Activated CD8-positive, alpha-beta T cell treated with anti-CD3 and anti-CD28 coated beads for 36 hours (primary cell): Measurements from ENCODE around the gene ACAD11. TPM values are rescaled to one million over a fixed set of nuclear protein-coding genes. Genes with fewer than 3 reads are reported as not detected.

Experiments used
- ATAC-seq: fragments of 200-7000 bp; cut with Tn5 transposase; one replicate; pipeline ENCODE4 v1.10.0; 2021; ENCODE audit warnings: mild to moderate bottlenecking, moderate library complexity
- CTCF ChIA-PET: fragments of 350-600 bp; sonication (Branson Sonifier 250); formaldehyde crosslinking; loops from one replicate; lab custom pipeline; 2021; ENCODE audit warnings: antibody characterized with exemption; lab: Charles Lee
- POLR2A ChIA-PET: fragments of 350-600 bp; sonication (Branson Sonifier 250); formaldehyde crosslinking; loops from one replicate; lab custom pipeline; 2021; ENCODE audit warnings: antibody characterized with exemption; lab: Charles Lee
- DNase-seq: peaks from one replicate; pipeline ENCODE4 v3.0.0-alpha.2; 2020
- H3K27ac Mint-ChIP-seq: one replicate; pipeline ENCODE4 v1.8.0; 2021; ENCODE audit warnings: mild to moderate bottlenecking, mixed read lengths
- H3K27me3 Mint-ChIP-seq: one replicate; pipeline ENCODE4 v1.8.0; 2021; ENCODE audit warnings: mixed read lengths
- H3K36me3 Mint-ChIP-seq: one replicate; pipeline ENCODE4 v1.8.0; 2021; ENCODE audit warnings: low read depth, mixed read lengths
- H3K4me1 Mint-ChIP-seq: one replicate; pipeline ENCODE4 v1.8.0; 2021; ENCODE audit warnings: low read depth, mixed read lengths
- H3K4me3 Mint-ChIP-seq: one replicate; pipeline ENCODE4 v1.8.0; 2021; ENCODE audit warnings: mild to moderate bottlenecking, moderate library complexity, mixed read lengths
- H3K9me3 Mint-ChIP-seq: one replicate; pipeline ENCODE4 v1.8.0; 2021; ENCODE audit warnings: mixed read lengths
- CTCF ChIP-seq: fragments of 200-600 bp; IDR thresholded peaks from one replicate; pipeline ENCODE4 v1.8.0; 2022; ENCODE audit warnings: antibody characterized with exemption, mild to moderate bottlenecking
- intact Hi-C: fragments of 100-400 bp; cut with micrococcal nuclease; formaldehyde crosslinking; loops from one replicate; pipeline ENCODE4 v1.10.0; 2022
- total RNA-seq, 2 experiments: library from RNA; stranded (reverse); gene quantifications; one replicate each; pipeline ENCODE4 v1.2.3, GENCODE V29; 2021

ACAD11 gene
- total RNA-seq, 2 experiments from 2014 or later = 20.6 to 22.3 TPM

DNA sequence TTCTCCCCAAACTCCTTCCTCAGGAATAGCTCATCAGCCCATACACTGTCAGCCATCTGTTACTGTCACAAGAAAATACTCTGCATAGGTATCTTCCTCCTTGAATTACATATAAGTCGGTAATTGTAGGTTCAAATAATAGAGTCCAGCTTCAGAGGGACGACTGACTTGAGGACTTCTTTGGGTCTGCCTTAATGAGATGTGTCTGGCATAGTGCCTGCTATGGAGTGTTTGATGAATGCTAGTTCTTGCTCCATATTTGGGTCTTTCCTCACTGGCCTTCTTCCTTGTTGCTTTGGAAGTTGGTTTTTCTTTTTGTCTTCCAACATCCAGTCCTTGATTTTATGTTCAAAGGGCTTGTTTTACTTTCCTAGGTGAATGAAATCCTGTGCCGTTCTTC, 129.0 kb downstream of the ACAD11 start:
- CTCF ChIA-PET = interaction anchor here (0.8 kb wide), 1 partner anchor 111 kb away, joined by 3 read pairs; no protein-coding TSS in a partner anchor
- Mint-ChIP-seq H3K27me3 (no peaks in the 10 kb centered on the region), H3K4me1 (no peaks in the 10 kb centered on the region), H3K36me3 (peaks cover 20% of the 10 kb centered on the region), H3K27ac (no peak overlapping the region), H3K4me3 (no peak overlapping the region), H3K9me3 (no peaks in the 10 kb centered on the region)
- DNase-seq (no peak), ATAC-seq (no peak)
- POLR2A ChIA-PET = no interaction called here
- intact Hi-C loops = no loop called here
- no peak for TF ChIP-seq CTCF

- peak; percentile 67 for ATAC-seq
- Mint-ChIP-seq H3K4me1 (peaks cover 20% of the 10 kb centered on the region), H3K9me3 (no peaks in the 10 kb centered on the region), H3K4me3 (no peak overlapping the region), H3K27me3 (no peaks in the 10 kb centered on the region), H3K36me3 (peaks cover 36% of the 10 kb centered on the region), H3K27ac (no peak overlapping the region)
- no peak for TF ChIP-seq CTCF
- intact Hi-C loops = no loop called here
- DNase-seq = no peak
- CTCF ChIA-PET = interaction anchor here (1.1 to 2.2 kb wide), 4 partner anchors 9 to 120 kb away, joined by 3 to 12 read pairs (median 3); no protein-coding TSS in a partner anchor
- POLR2A ChIA-PET = no interaction called here
Observed at GRCh38 chr3:132522353-132522752, 137.3 kb downstream of the ACAD11 start.

GRCh38 chr3:132521901-132522300, 137.7 kb downstream of the ACAD11 start:
- ChIA-PET POLR2A (no interaction called here), CTCF (interaction anchor here (1.1 to 2.2 kb wide), 4 partner anchors 9 to 120 kb away, joined by 3 to 12 read pairs (median 3); no protein-coding TSS in a partner anchor)
- H3K27me3 Mint-ChIP-seq = no peaks in the 10 kb centered on the region
- peaks cover 20% of the 10 kb centered on the region for H3K4me1 Mint-ChIP-seq
- DNase-seq (no peak), ATAC-seq (no peak)
- no peak for TF ChIP-seq CTCF
- no peaks in the 10 kb centered on the region for H3K9me3 Mint-ChIP-seq
- no peak overlapping the region for H3K4me3 Mint-ChIP-seq
- intact Hi-C loops = no loop called here
- H3K36me3 Mint-ChIP-seq = peaks cover 39% of the 10 kb centered on the region
- no peak overlapping the region for H3K27ac Mint-ChIP-seq

- H3K36me3 Mint-ChIP-seq = peaks cover 42% of the 10 kb centered on the region
- ChIA-PET CTCF (interaction anchor here (0.7 kb wide), 1 partner anchor 123 kb away, joined by 4 read pairs; no protein-coding TSS in a partner anchor), POLR2A (no interaction called here)
- TF ChIP-seq CTCF = no peak
- no peaks in the 10 kb centered on the region for H3K9me3 Mint-ChIP-seq
- peak overlapping the region; percentile 75 for H3K27ac Mint-ChIP-seq
- intact Hi-C loops = no loop called here
- H3K4me1 Mint-ChIP-seq = peaks cover 20% of the 10 kb centered on the region
- no peak overlapping the region for H3K4me3 Mint-ChIP-seq
- no peaks in the 10 kb centered on the region for H3K27me3 Mint-ChIP-seq
- DNase-seq (peak; percentile 62), ATAC-seq (peak; percentile 81)
Observed at GRCh38 chr3:132519914-132520313, 139.7 kb downstream of the ACAD11 start.

- Mint-ChIP-seq H3K27me3 (no peaks in the 10 kb centered on the region), H3K4me3 (no peak overlapping the region), H3K4me1 (peaks cover 13% of the 10 kb centered on the region), H3K36me3 (peaks cover 42% of the 10 kb centered on the region), H3K27ac (no peak overlapping the region), H3K9me3 (no peaks in the 10 kb centered on the region)
- no peak for TF ChIP-seq CTCF
- intact Hi-C loops = no loop called here
- DNase-seq = no peak
- ChIA-PET CTCF (no interaction called here), POLR2A (no interaction called here)
- ATAC-seq = no peak
Observed at GRCh38 chr3:132517311-132517710, 142.3 kb downstream of the ACAD11 start.
